Small intestine (tissue), 7 donors: ENCODE measurements around the gene SVOPL. TPM values are rescaled to one million over a fixed set of nuclear protein-coding genes. Genes with fewer than 3 reads are reported as not detected.

Experiments
- DNase-seq, 2 donors: peaks; one replicate each; pipeline versions ENCODE4 v3.0.0 to v3.0.0-alpha.2; 2013
- FAIRE-seq: peaks from 2 replicates; lab custom pipeline; 2012; peaks lifted over from hg19 to GRCh38; lab: Jason Lieb, UNC
- H3K27ac ChIP-seq, 3 donors: one replicate each; pipeline ENCODE4 v1.5.1; 2013; ENCODE audit warnings: low read length in 2 of 3, mild to moderate bottlenecking in 2 of 3, control low read depth in 1 of 3, inconsistent platforms in 1 of 3, low read depth in 1 of 3, moderate library complexity in 1 of 3
- H3K27me3 ChIP-seq, 3 donors: one replicate each; pipeline ENCODE4 v1.6.1; 2013; ENCODE audit warnings: low read length in 3 of 3, inconsistent platforms in 1 of 3; ENCODE audit not compliant: control insufficient read depth in 3 of 3, insufficient read depth in 3 of 3
- H3K36me3 ChIP-seq, 3 donors: one replicate each; pipeline ENCODE4 v1.6.1; 2013; ENCODE audit warnings: low read length in 3 of 3, inconsistent platforms in 1 of 3, low read depth in 1 of 3, mild to moderate bottlenecking in 1 of 3, moderate library complexity in 1 of 3; ENCODE audit not compliant: control insufficient read depth in 3 of 3, insufficient read depth in 2 of 3
- H3K4me1 ChIP-seq, 3 donors: one replicate each; pipeline ENCODE4 v1.6.1; 2013; ENCODE audit warnings: low read length in 2 of 3, inconsistent platforms in 1 of 3, low read depth in 1 of 3, mild to moderate bottlenecking in 1 of 3, moderate library complexity in 1 of 3; ENCODE audit not compliant: control insufficient read depth in 3 of 3, insufficient read depth in 2 of 3
- H3K4me3 ChIP-seq, 3 donors: one replicate each; pipeline ENCODE4 v1.5.1; 2013; ENCODE audit warnings: low read length in 3 of 3, control low read depth in 1 of 3, inconsistent platforms in 1 of 3, low read depth in 1 of 3, mild to moderate bottlenecking in 1 of 3, moderate library complexity in 1 of 3
- H3K9me3 ChIP-seq, 2 donors: one replicate each; pipeline ENCODE4 v1.6.1; 2013; ENCODE audit warnings: low read depth in 1 of 2, low read length in 1 of 2; ENCODE audit not compliant: control insufficient read depth in 2 of 2, insufficient read depth in 1 of 2
- WGBS, 3 donors: extraction: QIAGEN DNeasy Blood & Tissue Kit; methylation state at CpG; one replicate each; pipeline ENCODE4 v1.1.7; 2013; 5-methylcytosine and 5-hydroxymethylcytosine counted together
- polyA plus RNA-seq, 4 donors: library from polyadenylated mRNA; stranded (reverse) in 3 of 4; unstranded in 1 of 4; fragments of 200-250 nt in 3 of 4; fragments of 120-200 nt in 1 of 4; gene quantifications; one replicate each; pipeline versions ENCODE4 v1.2.1 to v1.2.3, GENCODE V29; 2013
- donor health status: healthy with polysubstance abuse.
- donor health status: control.
- donor health status: control.
- donor health status: Bipolar disorder and iron deficiency.
- donor health status: healthy.

The SVOPL gene
- polyA plus RNA-seq, 4 donors: 0.10 to 7.6 TPM; not detected in 2

GRCh38 chr7:138645284-138645683 is 55.9 kb downstream of the SVOPL start:
- Histone ChIP-seq H3K36me3 (no peaks in the 10 kb centered on the region), H3K27ac (no peak overlapping the region), H3K9me3 (peaks cover 0 to 3% of the 10 kb centered on the region in 2 donors), H3K4me1 (no peaks in the 10 kb centered on the region), H3K4me3 (no peak overlapping the region), H3K27me3 (no peaks in the 10 kb centered on the region)
- WGBS, 3 donors: 87 to 93% (median 91%) methylated on average over 7 of the region's 7 CpGs
- FAIRE-seq: no peak
- no peak for DNase-seq

- no peaks in the 10 kb centered on the region for H3K9me3 ChIP-seq
- WGBS, 3 donors: 53 to 56% (median 54%) methylated on average over 12 of the region's 12 CpGs
- no peak for FAIRE-seq
Observed at GRCh38 chr7:138632826-138633602, 68.1 kb downstream of the SVOPL start.

GRCh38 chr7:138632384-138632783 is 68.8 kb downstream of the SVOPL start:
- Histone ChIP-seq H3K36me3 (no peaks in the 10 kb centered on the region), H3K4me3 (no peak overlapping the region), H3K9me3 (no peaks in the 10 kb centered on the region), H3K4me1 (no peaks in the 10 kb centered on the region), H3K27me3 (no peaks in the 10 kb centered on the region), H3K27ac (no peak overlapping the region)
- DNase-seq (no peak), FAIRE-seq (no peak)
- 73 to 97% (median 91%) methylated on average over 1 to 2 of the region's 2 CpGs for WGBS, 3 donors

More at GRCh38 chr7:138632826-138633602, 68.1 kb downstream of the SVOPL start:
- no peaks in the 10 kb centered on the region for H3K27me3 ChIP-seq
- no peak overlapping the region for H3K27ac ChIP-seq
- H3K4me3 ChIP-seq: no peak overlapping the region
- no peaks in the 10 kb centered on the region for H3K4me1 ChIP-seq
- H3K36me3 ChIP-seq: no peaks in the 10 kb centered on the region
- DNase-seq: no peak

GRCh38 chr7:138630059-138630610 is 71.0 kb downstream of the SVOPL start:
- WGBS, 3 donors: 91 to 92% (median 92%) methylated on average over 8 of the region's 8 CpGs
- no peak for DNase-seq
- FAIRE-seq: no peak
- no peaks in the 10 kb centered on the region for H3K4me1 ChIP-seq
- no peak overlapping the region for H3K4me3 ChIP-seq
- H3K27ac ChIP-seq: no peak overlapping the region
- no peaks in the 10 kb centered on the region for H3K36me3 ChIP-seq
- H3K9me3 ChIP-seq: no peaks in the 10 kb centered on the region
- H3K27me3 ChIP-seq: no peaks in the 10 kb centered on the region

- no peaks in the 10 kb centered on the region for H3K4me1 ChIP-seq
- H3K27ac ChIP-seq: no peak overlapping the region
- H3K4me3 ChIP-seq: no peak overlapping the region
- DNase-seq (no peak), FAIRE-seq (no peak)
- no peaks in the 10 kb centered on the region for H3K36me3 ChIP-seq
- H3K9me3 ChIP-seq: no peaks in the 10 kb centered on the region
- H3K27me3 ChIP-seq: no peaks in the 10 kb centered on the region
- WGBS, 3 donors: 82 to 87% (median 85%) methylated on average over 6 of the region's 6 CpGs
Observed at GRCh38 chr7:138627361-138627760, 73.8 kb downstream of the SVOPL start.

GRCh38 chr7:138626846-138627245 is 74.3 kb downstream of the SVOPL start:
- no peaks in the 10 kb centered on the region for H3K9me3 ChIP-seq
- no peak overlapping the region for H3K27ac ChIP-seq
- WGBS, 3 donors: 50 to 61% (median 54%) methylated on average over 2 of the region's 2 CpGs
- H3K4me1 ChIP-seq: no peaks in the 10 kb centered on the region
- H3K4me3 ChIP-seq: no peak overlapping the region
- H3K27me3 ChIP-seq: no peaks in the 10 kb centered on the region
- DNase-seq: no peak
- no peaks in the 10 kb centered on the region for H3K36me3 ChIP-seq
- no peak for FAIRE-seq

GRCh38 chr7:138625849-138626230 is 75.3 kb downstream of the SVOPL start:
- Histone ChIP-seq H3K4me3 (no peak overlapping the region), H3K27ac (no peak overlapping the region), H3K9me3 (no peaks in the 10 kb centered on the region), H3K4me1 (no peaks in the 10 kb centered on the region), H3K36me3 (no peaks in the 10 kb centered on the region), H3K27me3 (no peaks in the 10 kb centered on the region)
- FAIRE-seq (no peak), DNase-seq (no peak)
- 54 to 83% (median 68%) methylated on average over 5 of the region's 5 CpGs for WGBS, 3 donors

- FAIRE-seq (no peak), DNase-seq (no peak)
- H3K4me1 ChIP-seq: no peaks in the 10 kb centered on the region
- no peaks in the 10 kb centered on the region for H3K36me3 ChIP-seq
- no peaks in the 10 kb centered on the region for H3K9me3 ChIP-seq
- no peak overlapping the region for H3K27ac ChIP-seq
- H3K27me3 ChIP-seq: no peaks in the 10 kb centered on the region
- WGBS, 3 donors: 32 to 46% (median 43%) methylated on average over 3 of the region's 3 CpGs
- H3K4me3 ChIP-seq: no peak overlapping the region
Observed at GRCh38 chr7:138625084-138625848, 75.9 kb downstream of the SVOPL start.
